Stimulated activated CD4-positive, alpha-beta T cell treated with anti-CD3 and anti-CD28 coated beads, TNF-alpha, amount 100 ng/mL, for 24 hours (primary cell): Measurements from ENCODE around the gene RBBP5.

Experiments
- DNase-seq, 3 experiments: peaks; one replicate each; pipeline ENCODE4 v3.0.0-alpha.2; 2020; ENCODE audit warnings: low read depth in 3 of 3

The RBBP5 gene

DNA sequence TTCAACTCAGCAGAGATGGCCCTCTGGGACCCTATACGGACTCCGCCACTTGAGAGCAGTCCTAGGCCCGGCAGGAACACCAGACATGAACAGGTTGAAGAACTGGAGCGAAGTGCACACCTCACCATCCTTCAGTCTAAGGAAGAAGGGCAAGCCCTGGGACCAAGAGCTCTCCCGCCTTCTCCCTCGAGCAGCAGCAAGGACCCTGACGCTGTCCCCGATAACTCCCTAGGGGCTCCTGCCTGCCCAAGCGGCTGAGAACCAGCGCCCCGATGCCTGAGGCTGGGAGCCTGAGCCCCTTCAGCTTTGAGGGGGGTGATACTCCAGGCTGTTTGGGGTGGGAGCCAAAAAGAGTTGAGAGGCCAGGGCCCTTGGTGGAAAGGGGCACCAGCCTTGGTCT lies 47.7 kb downstream of the RBBP5 start:
- DNase-seq, result no peak

DNA sequence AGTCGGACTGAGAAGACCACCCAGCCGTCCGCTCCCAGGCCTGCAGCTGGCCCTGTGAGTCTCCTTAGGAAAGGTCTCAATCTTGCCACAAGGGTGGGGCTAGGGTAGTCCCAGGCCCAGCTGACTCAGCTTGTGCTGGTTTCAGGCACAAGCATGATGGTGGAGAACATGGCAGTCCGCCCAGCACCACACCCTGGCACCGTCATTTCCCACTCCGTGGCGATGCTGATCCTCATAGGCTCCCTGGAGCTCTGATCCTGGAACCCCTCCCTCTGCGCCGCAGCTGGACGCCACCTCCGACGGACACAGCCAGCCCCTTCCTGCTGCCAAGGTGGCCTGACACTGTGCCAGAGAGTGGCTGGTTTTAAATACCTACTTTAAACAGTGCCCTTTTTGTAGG lies 48.3 kb downstream of the RBBP5 start:
- DNase-seq, result no peak

DNA sequence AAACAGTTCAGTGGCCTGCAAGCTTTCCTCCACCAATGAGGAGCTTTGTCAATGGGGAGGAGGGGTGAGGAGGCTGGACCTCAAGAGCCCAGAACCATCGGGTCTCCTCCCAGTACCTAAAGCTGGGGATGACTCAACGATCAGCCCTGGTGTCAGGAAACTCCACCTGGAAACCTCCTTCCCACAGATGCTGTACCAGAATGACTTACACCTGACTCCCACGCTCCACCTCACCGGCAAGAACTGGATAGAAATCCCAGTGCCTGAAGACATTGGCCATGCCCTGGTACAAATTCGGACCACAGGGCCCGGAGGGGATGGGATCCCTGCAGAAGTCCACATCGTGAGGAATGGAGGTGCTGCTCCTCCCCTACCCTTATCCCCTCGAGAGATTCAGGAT lies 48.9 kb downstream of the RBBP5 start:
- DNase-seq, result no peak

DNA sequence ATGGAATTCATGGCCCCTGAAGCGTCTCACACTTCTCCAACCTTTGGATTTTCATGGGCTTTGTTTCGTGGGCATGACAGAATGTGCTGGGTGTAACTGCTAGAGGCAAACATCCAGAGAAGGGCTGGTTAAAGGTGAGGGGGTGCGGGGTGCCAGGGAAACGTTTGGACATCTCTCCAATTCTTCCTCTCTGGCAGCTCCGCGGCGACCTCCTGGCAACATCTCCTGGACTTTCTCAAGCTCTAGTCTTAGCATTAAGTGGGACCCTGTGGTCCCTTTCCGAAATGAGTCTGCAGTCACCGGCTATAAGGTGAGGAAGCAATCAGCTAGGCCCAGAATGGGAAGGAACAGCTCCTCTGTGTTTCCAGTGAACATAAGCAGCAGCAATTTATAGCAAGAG lies 49.5 kb downstream of the RBBP5 start:
- no peak for DNase-seq

DNA sequence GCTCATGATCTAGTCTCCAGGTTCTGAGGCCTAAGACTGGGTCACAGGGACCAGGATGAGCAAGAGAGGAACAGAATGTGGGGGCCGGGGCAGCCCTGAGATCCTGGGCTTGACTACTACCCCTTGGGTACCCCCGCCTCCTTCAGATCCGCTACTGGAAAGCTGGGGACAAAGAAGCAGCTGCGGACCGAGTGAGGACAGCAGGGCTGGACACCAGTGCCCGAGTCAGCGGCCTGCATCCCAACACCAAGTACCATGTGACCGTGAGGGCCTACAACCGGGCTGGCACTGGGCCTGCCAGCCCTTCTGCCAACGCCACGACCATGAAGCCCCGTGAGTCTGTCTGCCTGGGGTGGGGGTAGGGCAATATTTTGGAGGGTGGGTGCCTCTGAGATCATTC lies 50.0 kb downstream of the RBBP5 start:
- DNase-seq, result no peak

DNA sequence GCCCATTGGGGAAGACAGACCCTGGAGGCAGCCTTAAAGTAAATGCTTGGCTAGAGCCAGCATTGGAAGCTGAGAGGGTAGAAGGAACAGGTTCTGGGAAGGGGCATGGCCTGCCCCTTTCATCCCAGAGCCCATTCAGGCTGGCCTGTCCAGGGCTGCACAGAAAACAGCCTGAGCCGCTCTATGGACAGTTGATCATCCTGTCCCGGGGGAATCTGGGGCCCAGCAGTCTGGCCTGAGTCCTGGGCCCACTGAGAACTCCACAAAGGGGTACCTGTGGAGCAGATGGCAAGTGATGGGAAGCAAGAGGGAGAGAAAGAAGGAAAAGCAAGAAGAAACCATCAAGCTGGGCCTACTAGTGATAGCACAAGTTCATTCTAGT lies 50.8 kb downstream of the RBBP5 start:
- no peak for DNase-seq

DNA sequence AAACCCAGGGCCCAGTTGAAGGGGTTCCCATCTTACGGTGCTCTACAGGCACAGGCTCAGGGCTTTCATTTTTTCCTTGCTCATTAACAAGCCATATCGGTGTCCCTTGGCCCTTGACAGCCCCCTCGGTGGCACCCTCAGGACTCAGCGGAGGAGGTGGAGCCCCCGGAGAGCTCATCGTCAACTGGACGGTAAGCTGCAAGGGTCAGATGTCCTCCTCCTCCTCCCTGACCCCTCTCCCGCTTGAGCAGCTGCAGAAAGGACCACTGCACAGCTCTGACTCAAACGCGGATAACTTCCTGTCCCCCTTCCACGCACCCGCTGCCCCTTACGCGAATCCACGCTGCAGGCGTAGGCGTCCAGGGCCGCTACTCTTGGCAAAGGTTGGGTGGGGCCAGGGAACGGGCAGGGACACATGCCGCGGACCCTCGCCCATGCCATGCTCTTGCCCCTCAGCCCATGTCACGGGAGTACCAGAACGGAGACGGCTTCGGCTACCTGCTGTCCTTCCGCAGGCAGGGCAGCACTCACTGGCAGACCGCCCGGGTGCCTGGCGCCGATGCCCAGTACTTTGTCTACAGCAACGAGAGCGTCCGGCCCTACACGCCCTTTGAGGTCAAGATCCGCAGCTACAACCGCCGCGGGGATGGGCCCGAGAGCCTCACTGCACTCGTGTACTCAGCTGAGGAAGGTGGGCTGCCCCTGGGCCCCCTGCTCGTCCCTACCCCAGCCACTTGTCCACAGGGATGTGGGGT lies 52.2 kb downstream of the RBBP5 start:
- no peak for DNase-seq

DNA sequence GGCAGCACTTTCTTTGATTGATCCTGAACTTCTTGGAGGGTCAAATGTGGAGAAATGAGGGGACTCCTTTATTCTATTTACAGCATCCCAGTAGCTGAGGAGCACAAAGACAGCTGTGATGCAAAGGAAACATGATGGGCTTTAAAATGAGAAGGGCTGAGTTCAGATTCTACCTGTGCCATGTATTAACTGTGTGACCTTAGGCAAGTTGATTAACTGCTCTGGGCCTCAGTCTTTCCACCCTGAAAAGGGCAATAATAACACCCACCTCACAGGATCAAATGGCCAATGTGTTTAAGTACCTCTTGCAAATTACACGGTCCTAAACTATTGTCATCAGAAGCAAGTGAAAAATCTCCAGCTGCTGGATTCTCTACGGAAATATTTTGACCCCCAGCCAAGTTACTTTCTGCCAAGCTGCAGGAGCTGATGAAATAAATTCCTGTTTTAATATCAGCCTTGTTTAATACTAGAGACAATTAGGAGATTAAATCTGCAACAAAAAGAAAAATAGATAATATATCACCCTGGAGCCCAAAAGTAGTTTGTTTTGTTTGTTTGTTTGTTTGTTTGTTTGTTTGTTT lies 53.2 kb downstream of the RBBP5 start:
- no peak for DNase-seq

DNA sequence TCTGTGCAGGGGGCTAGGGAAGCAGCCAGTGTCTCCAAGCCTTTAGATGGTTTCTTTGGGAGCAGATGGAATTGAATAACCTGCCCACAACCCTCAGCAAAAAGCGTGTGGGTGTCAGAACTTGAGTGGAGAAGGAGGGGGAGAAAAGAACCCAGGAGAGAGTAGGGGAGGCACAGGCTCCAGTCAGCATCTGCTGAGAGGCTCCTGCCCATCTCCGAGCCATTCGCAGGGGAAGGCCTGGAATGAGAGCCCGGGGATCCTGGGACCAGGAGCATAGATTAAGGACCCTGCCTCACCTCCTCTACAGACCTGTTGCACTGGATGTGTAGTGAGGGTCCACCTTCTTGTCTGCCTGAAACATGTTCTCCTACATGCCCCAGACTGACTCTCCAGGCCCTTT lies 53.8 kb downstream of the RBBP5 start:
- DNase-seq, result no peak

DNA sequence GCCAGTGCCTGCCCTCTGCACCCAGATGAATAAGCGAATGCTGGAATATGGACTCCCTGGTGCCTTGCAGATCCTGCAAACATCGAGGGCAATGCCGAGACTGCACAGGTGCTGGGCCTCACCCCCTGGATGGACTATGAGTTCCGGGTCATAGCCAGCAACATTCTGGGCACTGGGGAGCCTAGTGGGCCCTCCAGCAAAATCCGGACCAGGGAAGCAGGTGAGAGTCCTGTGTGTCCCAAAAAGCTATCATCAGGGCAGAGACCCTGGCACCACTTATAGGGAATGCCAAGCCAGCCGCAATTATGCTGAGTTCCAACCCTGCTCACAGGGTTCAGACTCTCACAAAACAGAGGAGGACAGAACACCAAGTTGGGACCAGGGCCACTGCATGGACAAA lies 54.7 kb downstream of the RBBP5 start:
- DNase-seq, result no peak

DNA sequence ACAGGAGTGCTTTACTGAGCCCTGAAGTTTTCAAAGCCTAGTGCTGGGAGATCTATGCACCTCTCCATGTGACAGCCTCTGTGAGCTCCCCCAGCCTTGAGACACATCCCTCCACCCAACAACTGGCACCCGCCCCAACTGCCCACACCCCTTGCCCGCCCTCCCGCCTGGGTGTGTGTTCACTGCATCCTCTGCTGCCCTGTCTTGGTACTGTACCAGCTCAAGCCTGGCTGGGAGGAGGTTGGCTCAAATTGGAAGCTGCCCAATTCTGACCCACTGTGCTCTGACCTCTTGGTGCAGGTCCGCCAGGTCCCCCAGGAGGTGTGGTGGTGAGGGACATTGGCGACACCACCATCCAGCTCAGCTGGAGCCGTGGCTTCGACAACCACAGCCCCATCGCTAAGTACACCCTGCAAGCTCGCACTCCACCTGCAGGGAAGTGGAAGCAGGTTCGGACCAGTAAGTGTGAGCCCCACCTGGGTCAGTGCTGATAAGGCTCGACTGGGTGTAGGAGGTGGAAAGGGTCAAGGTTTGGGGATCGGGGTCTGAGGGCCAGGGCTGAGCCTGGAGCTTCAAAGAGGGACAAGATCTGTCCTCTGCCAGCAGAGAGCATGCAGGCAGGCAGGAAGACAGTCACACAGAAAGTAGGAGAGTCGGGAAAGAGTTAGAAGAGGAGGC lies 55.5 kb downstream of the RBBP5 start:
- DNase-seq, result no peak

DNA sequence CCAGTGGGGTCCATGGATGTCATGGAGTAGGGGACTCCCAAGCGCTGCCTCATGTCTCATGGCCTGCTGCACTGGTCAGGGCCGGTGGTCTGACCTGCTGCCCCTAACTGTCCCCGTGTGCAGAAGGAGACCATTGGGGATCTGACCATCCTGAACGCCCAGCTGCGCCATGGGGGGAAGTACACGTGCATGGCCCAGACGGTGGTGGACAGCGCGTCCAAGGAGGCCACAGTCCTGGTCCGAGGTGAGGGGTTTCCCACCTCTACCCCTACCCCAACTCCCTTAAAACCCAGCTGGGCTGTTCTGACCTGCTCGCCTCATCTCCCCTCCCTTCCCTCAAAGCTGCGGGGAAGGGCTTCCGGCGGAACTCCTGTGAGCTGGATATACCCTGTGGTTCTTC lies 56.1 kb downstream of the RBBP5 start:
- DNase-seq, result no peak

DNA sequence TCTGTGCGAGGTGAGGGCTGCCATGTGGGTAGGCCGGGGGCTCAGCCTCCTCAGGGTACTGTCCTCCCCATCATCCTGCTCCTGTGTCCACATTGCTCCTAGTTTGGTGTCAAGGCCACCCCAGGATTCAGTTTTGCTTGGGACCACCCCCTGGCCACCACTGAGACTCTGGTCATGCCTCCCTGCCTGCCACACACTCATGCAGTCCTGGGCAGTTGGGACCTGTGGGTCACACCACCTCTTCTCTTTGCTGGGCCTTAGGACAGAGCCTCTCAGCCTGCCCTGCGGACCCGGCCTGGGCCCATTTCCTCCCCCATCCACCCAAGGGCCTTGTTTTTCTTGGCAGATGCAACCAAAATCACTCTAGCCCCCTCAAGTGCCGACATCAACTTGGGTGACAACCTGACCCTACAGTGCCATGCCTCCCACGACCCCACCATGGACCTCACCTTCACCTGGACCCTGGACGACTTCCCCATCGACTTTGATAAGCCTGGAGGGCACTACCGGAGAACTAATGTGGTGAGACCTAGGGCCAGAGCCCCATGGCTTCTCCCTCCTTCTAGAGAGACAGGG lies 56.9 kb downstream of the RBBP5 start:
- no peak for DNase-seq

DNA sequence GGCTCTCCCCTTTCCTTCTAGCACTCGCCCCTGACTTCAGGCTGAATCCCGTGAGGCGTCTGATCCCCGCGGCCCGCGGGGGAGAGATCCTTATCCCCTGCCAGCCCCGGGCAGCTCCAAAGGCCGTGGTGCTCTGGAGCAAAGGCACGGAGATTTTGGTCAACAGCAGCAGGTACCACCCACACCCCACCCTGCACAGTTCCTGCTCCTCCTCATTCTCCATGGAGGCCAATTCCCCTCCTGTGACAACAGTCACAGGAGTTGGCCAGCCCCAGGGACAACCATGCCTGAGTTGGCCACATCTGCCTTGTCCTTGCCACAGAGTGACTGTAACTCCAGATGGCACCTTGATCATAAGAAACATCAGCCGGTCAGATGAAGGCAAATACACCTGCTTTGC lies 57.5 kb downstream of the RBBP5 start:
- DNase-seq, result no peak

DNA sequence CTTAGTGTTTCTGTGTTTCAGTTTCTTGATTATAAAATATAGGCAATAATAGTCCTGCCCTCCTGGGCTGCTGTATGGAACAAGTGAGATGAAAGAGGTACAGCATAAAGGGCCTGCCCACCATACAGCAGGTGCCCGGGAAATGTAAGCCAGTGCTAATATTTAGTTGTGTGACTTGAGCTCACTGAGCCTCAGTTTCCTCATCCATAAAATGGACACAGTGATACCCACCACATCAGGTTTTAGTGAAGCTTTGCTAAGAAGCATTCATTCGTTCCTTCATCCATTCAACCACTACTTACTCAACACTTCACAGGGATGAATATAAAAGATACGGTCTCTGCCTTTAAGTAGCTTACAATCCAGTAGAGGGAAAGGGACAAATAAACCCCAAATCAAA lies 58.9 kb downstream of the RBBP5 start:
- DNase-seq, result no peak

DNA sequence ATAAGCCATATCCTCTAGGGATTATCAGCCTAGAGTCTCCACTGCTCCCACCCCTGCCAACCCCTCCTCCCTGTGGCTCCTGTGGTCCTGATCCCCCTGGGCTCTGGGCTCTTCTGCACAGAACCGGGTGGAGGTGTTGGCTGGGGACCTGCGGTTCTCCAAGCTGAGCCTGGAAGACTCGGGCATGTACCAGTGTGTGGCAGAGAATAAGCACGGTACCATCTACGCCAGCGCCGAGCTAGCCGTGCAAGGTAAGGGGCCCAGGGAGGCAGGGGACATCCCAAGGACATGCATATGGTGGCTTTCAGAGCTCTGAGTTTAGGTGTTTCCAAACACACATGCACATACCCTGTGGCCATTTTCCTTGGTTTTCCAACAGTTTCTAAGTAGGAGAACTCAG lies 59.5 kb downstream of the RBBP5 start:
- DNase-seq, result no peak

DNA sequence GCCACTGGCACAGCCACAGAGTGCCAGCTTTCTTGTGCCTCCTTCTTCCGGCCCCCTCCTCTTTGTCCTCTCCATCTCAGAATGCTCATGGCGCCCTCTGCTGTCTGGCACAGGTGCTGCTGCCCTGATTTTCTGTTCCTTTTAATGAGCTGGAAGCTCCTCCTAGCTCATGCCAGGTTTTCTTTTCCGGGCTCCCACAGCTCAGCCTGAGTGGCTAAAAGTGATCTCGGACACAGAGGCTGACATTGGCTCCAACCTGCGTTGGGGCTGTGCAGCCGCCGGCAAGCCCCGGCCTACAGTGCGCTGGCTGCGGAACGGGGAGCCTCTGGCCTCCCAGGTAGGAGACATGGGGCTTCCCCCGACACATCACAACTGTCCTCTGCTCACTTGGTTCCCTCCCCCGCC lies 60.1 kb downstream of the RBBP5 start:
- peak; percentile 43 to 73 (median 45) for DNase-seq

DNA sequence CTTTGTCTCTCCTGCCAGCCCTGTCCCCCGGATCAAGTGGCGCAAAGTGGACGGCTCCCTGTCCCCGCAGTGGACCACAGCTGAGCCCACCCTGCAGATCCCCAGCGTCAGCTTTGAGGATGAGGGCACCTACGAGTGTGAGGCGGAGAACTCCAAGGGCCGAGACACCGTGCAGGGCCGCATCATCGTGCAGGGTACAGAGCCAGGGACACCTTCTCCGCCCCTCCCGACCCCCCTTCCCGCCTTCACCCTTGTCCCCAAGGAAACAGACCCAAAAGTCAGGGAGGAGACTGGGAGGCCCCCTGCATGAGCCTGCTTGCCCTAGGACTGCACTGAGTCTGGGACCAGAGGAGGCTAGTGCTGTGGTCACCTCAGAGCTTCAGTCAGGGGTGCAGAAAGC lies 60.6 kb downstream of the RBBP5 start:
- no peak for DNase-seq

DNA sequence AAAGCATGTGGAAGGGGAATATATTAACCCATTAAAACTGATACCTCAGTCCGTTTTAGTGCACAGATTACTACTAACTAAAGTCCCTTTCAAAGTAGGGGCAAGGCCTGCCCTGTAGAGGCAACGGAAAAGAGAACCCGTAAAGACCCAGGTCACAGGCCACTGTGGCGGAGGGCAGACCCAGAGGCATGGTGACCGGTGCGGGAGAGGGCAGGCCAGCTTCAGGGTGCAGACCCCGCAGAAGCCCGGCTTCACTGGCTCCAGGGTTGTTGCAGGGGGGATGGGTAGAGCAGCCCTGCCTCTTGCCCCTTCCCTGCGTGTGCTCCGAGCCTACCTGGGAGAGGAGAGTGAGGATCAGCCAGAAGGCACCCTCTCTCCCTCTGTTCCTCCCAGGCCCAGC lies 61.0 kb downstream of the RBBP5 start:
- no peak for DNase-seq

DNA sequence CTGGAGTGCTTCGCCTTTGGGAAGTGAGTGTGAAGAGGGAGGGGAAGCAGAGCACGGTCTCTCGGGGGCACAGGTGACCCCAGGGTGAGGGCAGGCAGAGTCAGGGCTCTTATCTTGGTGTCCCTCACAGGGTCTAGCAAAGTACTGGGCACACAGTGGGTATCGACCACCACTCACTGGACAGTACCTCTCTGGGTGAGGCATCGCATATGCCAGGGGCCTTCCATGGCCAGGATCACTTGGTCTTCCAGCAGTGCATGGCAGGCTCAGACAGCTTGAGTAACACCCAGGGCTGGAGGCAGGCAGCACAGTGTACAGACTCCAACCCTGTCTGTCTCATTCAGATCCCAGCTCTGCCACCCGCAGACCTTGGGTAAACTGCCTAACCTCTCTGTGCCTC lies 62.1 kb downstream of the RBBP5 start:
- no peak for DNase-seq

DNA sequence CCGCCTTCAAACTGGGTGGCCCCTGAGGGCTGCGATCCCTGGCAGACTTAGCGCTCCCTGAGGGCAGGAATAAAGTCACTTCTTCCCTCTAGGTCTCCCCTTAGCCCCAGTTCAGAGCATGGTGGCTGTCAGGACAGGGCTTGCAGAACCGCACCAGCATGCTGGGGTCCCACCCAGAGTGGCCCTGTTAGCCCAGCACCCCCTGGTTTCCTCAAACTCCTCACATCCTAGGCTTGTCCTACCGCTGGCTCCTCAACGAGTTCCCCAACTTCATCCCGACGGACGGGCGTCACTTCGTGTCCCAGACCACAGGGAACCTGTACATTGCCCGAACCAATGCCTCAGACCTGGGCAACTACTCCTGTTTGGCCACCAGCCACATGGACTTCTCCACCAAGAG lies 62.9 kb downstream of the RBBP5 start:
- no peak for DNase-seq

DNA sequence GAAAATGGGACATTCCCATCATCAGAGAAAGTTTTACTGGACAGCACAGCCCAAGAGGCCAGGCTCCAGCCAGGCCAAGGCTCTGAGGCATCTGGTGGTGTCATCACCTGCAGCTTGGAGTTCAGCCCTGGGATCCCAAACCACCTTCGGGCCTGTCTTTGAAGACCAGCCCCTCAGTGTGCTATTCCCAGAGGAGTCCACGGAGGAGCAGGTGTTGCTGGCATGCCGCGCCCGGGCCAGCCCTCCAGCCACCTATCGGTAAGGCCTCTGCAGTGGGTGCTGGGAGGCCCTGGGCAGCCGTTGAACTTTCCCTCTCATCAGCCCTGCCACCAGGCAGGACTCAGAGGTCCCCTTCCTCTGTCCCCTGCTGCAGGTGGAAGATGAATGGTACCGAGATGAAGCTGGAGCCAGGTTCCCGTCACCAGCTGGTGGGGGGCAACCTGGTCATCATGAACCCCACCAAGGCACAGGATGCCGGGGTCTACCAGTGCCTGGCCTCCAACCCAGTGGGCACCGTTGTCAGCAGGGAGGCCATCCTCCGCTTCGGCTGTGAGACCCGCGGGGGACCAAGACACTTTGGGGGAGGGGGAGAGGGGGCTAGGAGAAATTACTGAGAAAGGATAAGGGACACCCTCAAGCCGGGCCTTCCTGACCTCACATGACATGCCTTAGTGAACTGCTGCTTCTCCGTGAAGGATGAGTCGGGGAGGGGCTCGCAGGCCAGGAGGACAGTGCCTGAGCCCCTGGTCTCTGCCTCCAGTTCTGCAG lies 63.8 kb downstream of the RBBP5 start:
- DNase-seq, result no peak
